Erythroblast (primary cell): ENCODE data around the gene LRIG2.
"Not testable (repeated sequence)": the region's sequence is repeated elsewhere in the genome, so short reads cannot be mapped to it uniquely, and the experiment has no call there.

ENCODE experiments used
- DNase-seq, 2 experiments: peaks; one replicate each; lab custom pipeline; 2025; lab: John Stamatoyannopoulos, UW
- GATA1 ChIP-seq: IDR thresholded peaks from 2 replicates; pipeline ENCODE4 v1.6.1; 2011; ENCODE audit warnings: low read depth, mild to moderate bottlenecking, control low read depth, low read length, moderate library complexity
- POLR2A ChIP-seq: IDR thresholded peaks from 2 replicates; pipeline ENCODE4 v1.6.1; 2011; ENCODE audit warnings: mild to moderate bottlenecking, low read length

LRIG2 gene, protein sequence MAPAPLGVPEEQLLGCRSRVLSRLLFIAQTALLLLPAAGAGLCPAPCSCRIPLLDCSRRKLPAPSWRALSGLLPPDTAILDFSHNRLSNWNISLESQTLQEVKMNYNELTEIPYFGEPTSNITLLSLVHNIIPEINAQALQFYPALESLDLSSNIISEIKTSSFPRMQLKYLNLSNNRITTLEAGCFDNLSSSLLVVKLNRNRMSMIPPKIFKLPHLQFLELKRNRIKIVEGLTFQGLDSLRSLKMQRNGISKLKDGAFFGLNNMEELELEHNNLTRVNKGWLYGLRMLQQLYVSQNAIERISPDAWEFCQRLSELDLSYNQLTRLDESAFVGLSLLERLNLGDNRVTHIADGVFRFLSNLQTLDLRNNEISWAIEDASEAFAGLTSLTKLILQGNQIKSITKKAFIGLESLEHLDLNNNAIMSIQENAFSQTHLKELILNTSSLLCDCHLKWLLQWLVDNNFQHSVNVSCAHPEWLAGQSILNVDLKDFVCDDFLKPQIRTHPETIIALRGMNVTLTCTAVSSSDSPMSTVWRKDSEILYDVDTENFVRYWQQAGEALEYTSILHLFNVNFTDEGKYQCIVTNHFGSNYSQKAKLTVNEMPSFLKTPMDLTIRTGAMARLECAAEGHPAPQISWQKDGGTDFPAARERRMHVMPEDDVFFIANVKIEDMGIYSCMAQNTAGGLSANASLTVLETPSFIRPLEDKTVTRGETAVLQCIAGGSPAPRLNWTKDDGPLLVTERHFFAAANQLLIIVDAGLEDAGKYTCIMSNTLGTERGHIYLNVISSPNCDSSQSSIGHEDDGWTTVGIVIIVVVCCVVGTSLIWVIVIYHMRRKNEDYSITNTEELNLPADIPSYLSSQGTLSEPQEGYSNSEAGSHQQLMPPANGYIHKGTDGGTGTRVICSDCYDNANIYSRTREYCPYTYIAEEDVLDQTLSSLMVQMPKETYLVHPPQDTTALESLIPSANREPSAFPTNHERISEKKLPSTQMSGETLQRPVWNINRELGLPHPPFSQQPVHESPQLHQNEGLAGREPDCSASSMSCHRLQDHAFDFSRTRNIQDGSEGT

DNA sequence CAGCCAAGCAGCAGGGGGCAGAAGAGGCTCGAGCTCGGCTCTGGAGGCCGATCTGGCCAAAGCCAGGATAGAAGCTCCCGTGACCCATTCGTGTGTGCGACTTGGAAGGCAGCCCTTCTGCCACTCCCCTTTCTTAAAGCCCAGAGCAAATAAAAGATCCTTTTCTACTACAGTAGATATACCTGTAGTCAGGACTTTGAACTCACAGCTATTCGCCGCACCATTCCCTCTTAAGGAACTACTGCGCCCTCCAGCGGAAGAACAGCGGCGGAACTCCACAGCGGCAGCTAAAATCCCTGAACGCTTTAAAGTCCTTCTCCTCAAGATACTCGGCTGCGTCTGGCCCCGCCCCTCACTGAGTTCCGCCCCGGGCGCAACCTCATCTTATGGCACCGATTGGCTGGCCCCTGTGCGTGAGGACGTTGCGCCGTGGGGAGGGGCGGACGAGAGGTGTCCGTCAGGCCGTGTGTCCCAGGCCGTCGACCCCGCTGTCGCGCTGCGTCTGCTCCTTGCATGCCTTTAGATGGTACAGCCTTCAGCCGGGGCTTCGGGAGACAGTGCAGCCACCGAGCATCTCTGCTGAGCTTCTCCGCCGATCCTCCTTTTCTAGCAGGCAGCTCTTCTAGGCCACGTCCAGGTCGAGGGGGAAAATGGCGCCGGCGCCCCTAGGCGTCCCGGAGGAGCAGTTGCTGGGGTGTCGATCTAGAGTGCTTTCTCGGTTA is at the start of gene LRIG2:
LRIG2 (plus strand) TSS at position 442 of the 722 bp plus-strand sequence; CDS start at position 651, 209 bp downstream.
- DNase-seq = peak; percentile 98
- TF ChIP-seq POLR2A (peak; percentile 96), GATA1 (no peak)

DNA sequence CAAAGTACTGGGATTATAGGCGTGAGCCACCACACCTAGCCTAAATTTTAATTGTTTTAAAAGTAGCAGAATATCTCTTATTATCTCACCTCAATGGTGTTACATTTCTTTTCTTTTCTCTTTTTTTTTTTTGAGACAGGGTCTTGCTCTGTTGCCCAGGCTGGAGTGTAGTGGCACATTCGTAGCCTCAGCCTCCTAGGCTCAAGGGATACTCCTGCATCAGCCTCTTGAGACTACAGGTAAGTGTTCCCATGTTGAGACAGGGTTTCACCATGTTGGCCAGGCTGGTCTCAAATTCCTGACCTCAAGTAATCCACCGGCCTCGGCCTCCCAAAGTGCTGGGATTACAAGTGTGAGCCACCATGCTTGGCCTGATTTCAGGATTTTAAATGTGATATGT is 49.7 kb upstream of the LRIG2 start:
- DNase-seq = not testable (repeated sequence)

DNA sequence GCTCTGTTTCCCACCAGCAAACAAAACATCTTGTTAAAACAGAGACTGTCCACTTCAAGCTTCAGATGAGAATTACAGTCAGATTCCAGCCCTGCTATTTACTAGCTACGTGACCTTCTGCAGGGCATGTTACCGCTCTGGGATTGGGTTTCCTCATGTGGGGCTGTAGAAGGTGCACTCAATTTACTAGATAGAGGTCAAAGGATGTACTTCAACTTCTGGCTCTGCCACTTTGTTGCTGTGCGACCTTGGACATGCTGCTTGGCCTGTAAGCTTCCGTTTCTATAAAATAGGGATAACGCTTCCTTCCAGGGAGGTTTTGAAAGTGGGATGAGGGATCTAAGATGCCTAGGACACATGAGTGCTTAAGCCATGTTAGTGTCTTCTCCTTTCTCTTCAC is 46.0 kb upstream of the LRIG2 start:
- no peak for TF ChIP-seq POLR2A
- TF ChIP-seq GATA1 = no peak

DNA sequence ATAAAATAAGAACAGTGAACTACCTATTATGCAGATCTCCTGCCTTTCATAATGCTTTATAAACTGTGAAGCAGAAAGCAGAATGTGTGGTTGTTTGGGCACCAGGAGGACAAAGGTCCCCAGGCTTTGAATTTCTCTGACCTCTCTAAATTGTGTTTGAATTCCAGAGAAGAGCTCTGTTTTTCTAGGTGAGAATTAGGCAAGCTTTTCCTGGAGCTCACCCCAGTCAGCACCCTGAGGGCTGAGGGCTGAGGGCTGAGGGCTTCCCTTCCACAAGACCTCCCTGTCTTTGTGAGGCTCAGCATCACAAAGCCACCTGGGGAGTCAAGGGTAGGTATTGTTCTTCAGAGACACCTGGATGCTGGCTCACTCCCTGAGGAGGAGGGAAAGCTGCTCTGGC is 45.5 kb upstream of the LRIG2 start:
- DNase-seq = no peak

More for the DNA sequence above, 46.0 kb upstream of the LRIG2 start:
- no peak for DNase-seq

DNA sequence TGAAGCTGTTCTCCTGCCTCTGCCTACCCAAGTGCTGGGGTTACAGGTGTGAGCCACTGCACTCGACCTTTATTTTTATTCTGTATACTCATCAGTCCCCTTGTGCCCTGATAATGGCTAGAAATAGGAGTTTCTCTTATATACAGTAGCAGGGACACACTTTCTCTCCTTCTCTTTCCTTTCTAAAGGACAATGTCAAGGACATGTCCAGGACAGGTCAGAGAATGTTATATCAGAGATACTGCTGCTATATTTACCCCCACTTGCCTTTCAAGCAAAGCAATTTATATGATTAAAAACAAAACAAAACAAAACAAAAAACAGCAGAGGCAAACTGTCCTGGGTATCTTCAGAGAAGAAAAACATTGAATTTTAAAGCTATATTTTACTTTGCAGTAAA is 43.2 kb upstream of the LRIG2 start:
- no peak for DNase-seq
- TF ChIP-seq POLR2A (no peak), GATA1 (no peak)

More for the DNA sequence above, 45.5 kb upstream of the LRIG2 start:
- TF ChIP-seq GATA1 (no peak), POLR2A (no peak)

DNA sequence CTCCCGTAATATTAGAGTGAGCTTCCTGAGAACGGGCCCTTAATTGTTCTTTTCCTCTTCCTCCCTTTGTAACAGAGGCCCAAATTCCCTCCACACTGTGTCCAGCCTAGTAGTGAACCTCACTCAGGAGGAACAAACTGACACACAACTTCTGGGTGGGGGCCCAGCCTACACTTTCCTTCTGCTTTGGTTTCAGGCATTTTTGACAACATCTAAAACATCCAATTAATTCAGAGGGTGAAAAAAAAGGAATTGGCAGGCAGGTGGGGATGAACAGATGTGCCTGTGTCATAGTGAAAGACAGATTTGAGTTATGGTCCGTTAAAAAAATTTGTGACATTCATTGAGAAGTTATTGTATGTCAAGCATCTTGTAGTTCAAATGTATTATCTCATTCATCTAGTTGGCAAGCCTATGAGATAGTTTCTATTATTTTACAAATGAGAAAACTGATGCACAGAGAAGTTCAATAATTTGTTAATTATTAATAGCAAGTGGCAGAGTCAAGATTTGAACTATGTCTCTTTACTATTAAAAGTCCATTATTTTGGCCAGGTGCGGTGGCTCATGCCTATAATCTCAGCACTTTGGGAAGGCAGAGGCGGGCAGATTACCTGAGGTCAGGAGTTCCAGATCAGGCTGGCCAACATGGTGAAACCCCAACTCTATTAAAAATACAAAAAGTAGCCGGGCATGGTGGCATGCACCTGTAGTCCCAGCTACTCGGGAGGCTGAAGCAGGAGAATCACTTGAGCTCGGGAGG is 41.6 kb upstream of the LRIG2 start:
- no peak for DNase-seq
- TF ChIP-seq GATA1 = no peak
- no peak for TF ChIP-seq POLR2A

DNA sequence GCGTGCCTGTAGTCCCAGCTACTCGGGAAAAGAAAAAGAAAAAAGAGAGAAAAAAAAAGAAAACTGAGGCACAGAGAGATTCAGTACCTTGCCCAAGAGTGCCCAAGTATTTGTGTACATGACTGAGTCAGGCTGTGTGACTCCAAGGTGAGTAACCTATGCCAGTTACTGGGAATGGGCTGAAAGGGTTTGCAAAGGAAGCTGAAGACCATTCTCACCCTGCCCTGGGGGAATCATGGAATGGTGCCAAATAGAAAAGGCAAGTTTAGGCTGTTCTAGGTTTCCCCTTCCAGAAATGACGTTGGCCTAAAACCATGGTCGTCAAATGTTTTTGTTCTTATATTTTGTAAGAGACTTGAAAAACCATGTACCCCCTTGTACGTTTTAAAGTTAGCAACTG is 37.9 kb upstream of the LRIG2 start:
- no peak for TF ChIP-seq GATA1
- no peak for TF ChIP-seq POLR2A
- no peak for DNase-seq

DNA sequence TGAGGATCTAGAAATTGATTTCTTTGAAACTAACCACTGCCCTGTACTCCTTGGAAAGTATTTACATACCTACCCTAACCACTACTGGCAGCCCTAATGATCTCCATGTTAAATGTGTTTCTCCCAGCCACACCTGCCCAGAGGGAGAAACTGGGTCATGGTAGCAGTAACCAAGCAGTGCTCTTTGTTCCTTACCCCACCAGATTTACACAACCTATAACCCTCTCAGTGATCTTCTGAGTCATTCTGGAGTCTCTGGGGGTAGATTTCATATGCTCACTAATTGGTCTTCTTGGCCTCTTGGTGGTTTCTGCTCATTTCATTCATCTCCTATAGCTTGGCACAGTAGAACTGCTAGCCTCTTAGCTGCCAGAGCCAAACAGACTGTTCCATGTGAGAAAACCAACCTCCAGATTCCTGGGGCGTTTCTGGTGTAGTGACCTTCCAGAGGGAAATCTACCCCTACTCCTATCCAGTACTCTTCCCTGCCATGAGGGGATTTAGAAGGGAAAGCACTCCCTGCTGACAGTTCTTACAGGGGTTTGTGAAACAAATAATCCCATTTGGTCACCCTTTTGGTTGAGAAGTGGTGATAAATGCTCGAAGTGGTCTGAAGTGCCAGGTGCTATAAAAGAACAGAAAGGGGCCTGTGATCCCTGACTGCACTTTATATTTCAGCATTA is 36.2 kb upstream of the LRIG2 start:
- DNase-seq = no peak
- TF ChIP-seq POLR2A (no peak), GATA1 (no peak)

DNA sequence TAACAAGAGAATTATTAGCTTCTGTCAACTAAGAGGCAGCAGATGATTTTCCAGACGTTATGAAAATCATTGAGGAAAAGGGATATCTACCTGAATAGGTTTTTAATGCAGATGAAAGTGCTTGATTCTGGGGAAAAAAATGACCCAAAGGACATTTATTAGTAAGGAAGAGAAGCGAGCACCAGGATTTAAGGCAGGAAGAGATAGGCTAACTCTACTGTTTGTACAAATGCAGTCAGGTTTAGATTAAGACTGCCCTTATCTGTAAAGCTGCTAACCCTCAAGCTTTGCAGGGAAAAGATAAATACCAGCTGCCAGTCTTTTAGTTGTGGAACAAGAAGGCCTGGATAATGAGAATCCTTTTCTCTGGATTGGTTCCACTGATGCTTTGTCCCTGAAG is 33.0 kb upstream of the LRIG2 start:
- TF ChIP-seq POLR2A (no peak), GATA1 (no peak)
- peak; percentile 34 to 85 for DNase-seq

DNA sequence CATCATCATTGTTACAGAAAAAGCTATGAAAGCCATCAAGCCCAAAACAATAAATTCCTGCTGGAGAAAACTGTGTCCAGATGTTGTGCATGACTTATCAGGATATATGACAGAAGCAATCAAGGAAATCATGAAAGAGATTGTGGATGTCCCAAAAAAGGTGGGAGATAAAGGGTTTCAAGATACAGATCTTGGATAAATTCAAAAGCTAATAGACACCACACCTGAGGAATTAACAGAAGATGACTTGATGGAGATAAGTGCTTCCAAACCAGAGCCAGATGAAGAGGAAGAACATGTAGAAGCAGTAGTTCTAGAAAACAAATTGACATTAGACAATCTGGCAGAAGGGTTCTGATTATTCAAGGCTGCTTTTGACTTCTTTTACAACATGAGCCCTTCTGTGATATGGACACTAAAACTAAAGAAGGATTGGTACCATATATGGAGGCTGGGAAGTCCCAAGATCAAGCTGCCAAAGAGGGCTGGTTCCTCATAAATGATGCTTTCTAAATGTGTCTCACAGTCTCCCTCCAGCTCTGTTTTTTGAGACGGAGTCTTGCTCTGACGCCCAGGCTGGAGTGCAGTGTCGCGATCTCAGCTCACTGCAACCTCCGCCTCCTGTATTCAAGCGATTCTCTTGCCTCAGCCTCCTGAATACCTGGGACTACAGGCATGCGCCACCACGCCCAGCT is 32.1 kb upstream of the LRIG2 start:
- DNase-seq = peak in 1 of 2 experiments; percentile 8
- no peak for TF ChIP-seq GATA1
- TF ChIP-seq POLR2A = no peak

DNA sequence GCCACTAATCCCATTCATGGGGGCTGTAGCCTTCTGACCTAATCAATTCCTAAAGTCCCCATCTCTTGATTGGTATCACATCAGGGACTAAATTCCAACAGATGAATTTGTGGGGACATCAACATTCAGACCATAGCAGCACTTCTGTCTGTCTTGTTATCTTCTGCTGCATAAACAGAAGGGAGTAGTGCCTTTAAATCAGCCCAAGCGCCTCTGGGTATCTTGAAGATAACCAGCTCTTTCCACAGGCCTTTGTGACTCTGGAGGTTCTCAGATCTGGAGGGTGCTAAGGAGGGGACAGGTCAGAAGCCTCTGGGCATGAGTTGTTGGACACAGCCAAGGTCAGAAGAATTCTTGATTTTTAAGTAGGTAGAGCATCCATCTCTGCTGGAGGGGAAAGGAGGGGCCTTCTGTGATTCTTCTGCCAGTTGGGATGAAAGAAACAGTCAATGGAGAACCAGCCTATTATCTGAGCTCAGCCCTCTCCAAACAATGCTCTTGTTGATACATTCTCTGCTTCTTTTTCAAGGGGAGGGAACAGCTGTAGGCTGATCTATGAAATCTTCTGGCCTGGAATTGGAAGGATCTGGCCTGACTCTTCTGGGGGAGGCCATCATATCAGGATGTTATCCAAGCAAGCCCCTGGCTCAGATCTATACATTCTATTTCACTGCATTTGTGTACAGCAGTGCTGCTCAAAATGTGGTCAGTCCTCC is 31.3 kb upstream of the LRIG2 start:
- DNase-seq = peak; percentile 47 to 86
- TF ChIP-seq GATA1 = no peak
- TF ChIP-seq POLR2A = no peak
